OCI-LY7 (cell line): ENCODE data around the gene GALC.

Experiments used
- EZH2phosphoT487 ChIP-seq: fragments of 200-600 bp; sonication (generic); IDR thresholded peaks from 2 replicates; pipeline ENCODE4 v1.6.1; 2018; ENCODE audit warnings: low read depth, borderline replicate concordance, mild to moderate bottlenecking, mixed run types, antibody characterized with exemption, low read length, moderate library complexity, mixed read lengths
- TF ChIP-seq, protein P1 (sequence below): fragments of 200-600 bp; sonication (generic); conservative IDR thresholded peaks from 2 replicates; pipeline ENCODE4 v1.5.1; 2014; ENCODE audit warnings: mild to moderate bottlenecking, antibody characterized with exemption, low read length, moderate library complexity, mixed read lengths

DNA sequence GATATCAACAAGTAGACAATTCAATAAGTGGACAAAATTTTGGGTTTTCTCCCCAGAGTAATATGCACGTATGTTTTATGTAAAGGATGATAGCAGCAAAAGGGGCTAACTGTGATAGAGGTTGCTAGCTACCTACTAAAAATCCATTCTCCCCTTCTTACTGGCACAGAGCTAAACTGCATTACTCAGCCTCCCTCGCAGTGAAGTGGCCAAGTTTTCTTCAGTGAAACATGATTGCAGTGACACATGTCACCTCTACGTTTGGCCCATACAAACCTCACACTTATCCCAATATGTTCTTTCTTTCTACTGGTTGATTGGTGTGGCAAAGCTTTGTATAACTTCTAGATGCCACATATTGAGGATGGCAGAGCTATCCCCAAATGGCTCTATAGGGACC lies 46.2 kb upstream of the GALC start:
- TF ChIP-seq, protein P1, sequence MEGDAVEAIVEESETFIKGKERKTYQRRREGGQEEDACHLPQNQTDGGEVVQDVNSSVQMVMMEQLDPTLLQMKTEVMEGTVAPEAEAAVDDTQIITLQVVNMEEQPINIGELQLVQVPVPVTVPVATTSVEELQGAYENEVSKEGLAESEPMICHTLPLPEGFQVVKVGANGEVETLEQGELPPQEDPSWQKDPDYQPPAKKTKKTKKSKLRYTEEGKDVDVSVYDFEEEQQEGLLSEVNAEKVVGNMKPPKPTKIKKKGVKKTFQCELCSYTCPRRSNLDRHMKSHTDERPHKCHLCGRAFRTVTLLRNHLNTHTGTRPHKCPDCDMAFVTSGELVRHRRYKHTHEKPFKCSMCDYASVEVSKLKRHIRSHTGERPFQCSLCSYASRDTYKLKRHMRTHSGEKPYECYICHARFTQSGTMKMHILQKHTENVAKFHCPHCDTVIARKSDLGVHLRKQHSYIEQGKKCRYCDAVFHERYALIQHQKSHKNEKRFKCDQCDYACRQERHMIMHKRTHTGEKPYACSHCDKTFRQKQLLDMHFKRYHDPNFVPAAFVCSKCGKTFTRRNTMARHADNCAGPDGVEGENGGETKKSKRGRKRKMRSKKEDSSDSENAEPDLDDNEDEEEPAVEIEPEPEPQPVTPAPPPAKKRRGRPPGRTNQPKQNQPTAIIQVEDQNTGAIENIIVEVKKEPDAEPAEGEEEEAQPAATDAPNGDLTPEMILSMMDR, result no peak
- TF ChIP-seq EZH2phosphoT487, result no peak
